Measurements from ENCODE around the gene NPC2. TPM values are rescaled to one million over a fixed set of nuclear protein-coding genes. Genes with fewer than 3 reads are reported as not detected.

Gene NPC2
- total RNA-seq, 1 experiment from 2014 or later = 195 TPM

- Histone ChIP-seq H3K36me3 (ENCODE audit: low read depth, low read length) (no peaks in the 10 kb centered on the region), H3F3A (ENCODE audit: low read length, unreplicated experiment) (no peaks in the 10 kb centered on the region), H3K9me3 (ENCODE audit: low read length) (no peaks in the 10 kb centered on the region), H3K27ac (ENCODE audit: low read length) (no peak overlapping the region), H3K4me2 (ENCODE audit: low read length) (no peak overlapping the region), H3K4me3 (ENCODE audit: low read length) (no peak overlapping the region), H3K27me3 (ENCODE audit: low read length) (no peaks in the 10 kb centered on the region), H3K4me1 (ENCODE audit: insufficient read depth, low read length) (peaks cover 1% of the 10 kb centered on the region; the same call in 1 of the 2 replicates), H3K9ac (ENCODE audit: low read length) (no peak overlapping the region), H3K9me2 (replicated peaks; ENCODE audit: low read length) (no peaks in the 10 kb centered on the region), H4K20me1 (ENCODE audit: low read length) (no peaks in the 10 kb centered on the region), H2AFZ (ENCODE audit: low read length) (no peak overlapping the region), H3K79me2 (ENCODE audit: low read length) (no peaks in the 10 kb centered on the region)
- no peak for TF ChIP-seq CTCF (conservative IDR thresholded peaks at IDR 0.05; ENCODE audit: low read depth, low read length)
- TF ChIP-seq EZH2 (IDR thresholded peaks at IDR 0.05; ENCODE audit: low read length, unreplicated experiment) = no peak
- TF ChIP-seq EZH2phosphoT487 (IDR thresholded peaks at IDR 0.05; ENCODE audit: borderline replicate concordance, low read length) = no peak
- DNase-seq = no peak
- POLR2A ChIA-PET (ENCODE audit: unreplicated experiment) = no interaction called here
- no peak for ATAC-seq
- CTCF ChIA-PET = no interaction called here
- no TSS peak for BruUV-seq (replicated peaks)
- intact Hi-C loops (cut with micrococcal nuclease) = loop anchor here (5.0 kb wide), 1 partner anchor 207 kb away; the partner anchor contains the start of genes AREL1 and FCF1
Observed at GRCh38 chr14:74504874-74505720, 12.0 kb upstream of the NPC2 start.

GRCh38 chr14:74504412-74504811 lies 11.3 kb upstream of the NPC2 start:
- no peaks in the 10 kb centered on the region for H3K27me3 ChIP-seq (ENCODE audit: low read length)
- H2AFZ ChIP-seq (ENCODE audit: low read length) = no peak overlapping the region
- BruUV-seq (replicated peaks) = no TSS peak
- H4K20me1 ChIP-seq (ENCODE audit: low read length) = no peaks in the 10 kb centered on the region
- H3K9me2 ChIP-seq (replicated peaks; ENCODE audit: low read length) = no peaks in the 10 kb centered on the region
- POLR2A ChIA-PET (ENCODE audit: unreplicated experiment) = no interaction called here
- H3K79me2 ChIP-seq (ENCODE audit: low read length) = no peaks in the 10 kb centered on the region
- TF ChIP-seq CTCF (conservative IDR thresholded peaks at IDR 0.05; ENCODE audit: low read depth, low read length) (no peak), EZH2phosphoT487 (IDR thresholded peaks at IDR 0.05; ENCODE audit: borderline replicate concordance, low read length) (no peak), EZH2 (IDR thresholded peaks at IDR 0.05; ENCODE audit: low read length, unreplicated experiment) (no peak)
- no peak overlapping the region for H3K9ac ChIP-seq (ENCODE audit: low read length)
- no peak for ATAC-seq
- CTCF ChIA-PET = no interaction called here
- H3K27ac ChIP-seq (ENCODE audit: low read length) = no peak overlapping the region
- no peaks in the 10 kb centered on the region for H3K36me3 ChIP-seq (ENCODE audit: low read depth, low read length)
- H3K4me1 ChIP-seq (ENCODE audit: insufficient read depth, low read length) = no peaks in the 10 kb centered on the region
- H3F3A ChIP-seq (ENCODE audit: low read length, unreplicated experiment) = no peaks in the 10 kb centered on the region
- H3K4me2 ChIP-seq (ENCODE audit: low read length) = no peak overlapping the region
- DNase-seq = no peak
- no peak overlapping the region for H3K4me3 ChIP-seq (ENCODE audit: low read length)
- intact Hi-C loops (cut with micrococcal nuclease) = loop anchor here (5.0 kb wide), 1 partner anchor 208 kb away; the partner anchor contains the start of genes AREL1 and FCF1
- no peaks in the 10 kb centered on the region for H3K9me3 ChIP-seq (ENCODE audit: low read length)

GRCh38 chr14:74503938-74504335 lies 10.8 kb upstream of the NPC2 start:
- H3K36me3 ChIP-seq (ENCODE audit: low read depth, low read length) = no peaks in the 10 kb centered on the region
- no peak overlapping the region for H3K27ac ChIP-seq (ENCODE audit: low read length)
- H3K9me3 ChIP-seq (ENCODE audit: low read length) = no peaks in the 10 kb centered on the region
- DNase-seq = no peak
- no TSS peak for BruUV-seq (replicated peaks)
- TF ChIP-seq CTCF (conservative IDR thresholded peaks at IDR 0.05; ENCODE audit: low read depth, low read length) (no peak), EZH2phosphoT487 (IDR thresholded peaks at IDR 0.05; ENCODE audit: borderline replicate concordance, low read length) (no peak), EZH2 (IDR thresholded peaks at IDR 0.05; ENCODE audit: low read length, unreplicated experiment) (no peak)
- H3K79me2 ChIP-seq (ENCODE audit: low read length) = no peaks in the 10 kb centered on the region
- intact Hi-C loops (cut with micrococcal nuclease) = loop anchor here (5.0 kb wide), 1 partner anchor 208 kb away; the partner anchor contains the start of genes AREL1 and FCF1
- H3K4me2 ChIP-seq (ENCODE audit: low read length) = no peak overlapping the region
- H3K4me3 ChIP-seq (ENCODE audit: low read length) = no peak overlapping the region
- H3K4me1 ChIP-seq (ENCODE audit: insufficient read depth, low read length) = no peaks in the 10 kb centered on the region
- no peak for ATAC-seq
- no peaks in the 10 kb centered on the region for H3K9me2 ChIP-seq (replicated peaks; ENCODE audit: low read length)
- H3K9ac ChIP-seq (ENCODE audit: low read length) = no peak overlapping the region
- ChIA-PET POLR2A (ENCODE audit: unreplicated experiment) (no interaction called here), CTCF (no interaction called here)
- H3F3A ChIP-seq (ENCODE audit: low read length, unreplicated experiment) = no peaks in the 10 kb centered on the region
- H4K20me1 ChIP-seq (ENCODE audit: low read length) = no peaks in the 10 kb centered on the region
- no peak overlapping the region for H2AFZ ChIP-seq (ENCODE audit: low read length)
- no peaks in the 10 kb centered on the region for H3K27me3 ChIP-seq (ENCODE audit: low read length)
